HCT116 (cell line): ENCODE results near the gene SSH2. TPM values are rescaled to one million over a fixed set of nuclear protein-coding genes. Genes with fewer than 3 reads are reported as not detected.
A peak's percentile ranks its signal among the peaks of the same experiment; 100 is the strongest.

Experiments used
- ATAC-seq: fragments of 200-7000 bp; cut with Tn5 transposase; 2 replicates; pipeline ENCODE4 v1.9.1; 2020; ENCODE audit warnings: mild to moderate bottlenecking, moderate library complexity
- BruUV-seq: library from RNA; stranded (reverse); fragments of 400-500 nt; replicated peaks from 2 replicates; lab custom pipeline; 2021; lab: Mats Ljungman, UMichigan
- CTCF ChIA-PET: fragments of 300-600 bp; sonication (Branson Sonifier 250); formaldehyde crosslinking; loops from one replicate; lab custom pipeline; 2021; ENCODE audit warnings: antibody characterized with exemption; lab: Charles Lee
- POLR2A ChIA-PET: fragments of 300-600, 350-600 bp; sonication (Branson Sonifier 250); formaldehyde crosslinking; loops from one replicate; lab custom pipeline; 2021; ENCODE audit warnings: antibody characterized with exemption; lab: Charles Lee
- RAD21 ChIA-PET, 2 experiments: fragments of 300-600 bp; sonication (Branson Sonifier 250); formaldehyde crosslinking; loops; one replicate each; lab custom pipeline; 2023; ENCODE audit warnings: low total read pairs in 2 of 2; ENCODE audit not compliant: uncharacterized antibody in 2 of 2, unreplicated experiment in 2 of 2, low non-redundant PET in 1 of 2; lab: Charles Lee
- DNase-seq: peaks from one replicate; pipeline ENCODE4 v3.0.0-alpha.2; 2010; ENCODE audit warnings: low read depth, low spot score
- H2AFZ ChIP-seq: fragments of 200-600 bp; shearing (Covaris generic), sonication (generic); 2 replicates; pipeline ENCODE4 v1.6.1; 2017; ENCODE audit warnings: low read depth, mixed run types, mixed read lengths, antibody characterized with exemption, low read length; ENCODE audit not compliant: poor library complexity, severe bottlenecking
- H3K27ac ChIP-seq: 2 replicates; pipeline ENCODE4 v1.5.1; 2012; ENCODE audit warnings: low read depth, low read length
- H3K27me3 ChIP-seq: fragments of 200-600 bp; sonication (generic); 2 replicates; pipeline ENCODE4 v1.6.1; 2016; ENCODE audit warnings: mixed run types, low read length, mixed read lengths; ENCODE audit not compliant: insufficient read depth
- H3K36me3 ChIP-seq, 2 experiments: fragments of 200-500 bp in 1 of 2; fragments of 200-600 bp in 1 of 2; sonication (Bioruptor generic) in 1 of 2; sonication (generic) in 1 of 2; 2 replicates each; pipeline versions ENCODE4 v1.5.1 to v1.6.1; 2014 to 2016; ENCODE audit warnings: low read length in 2 of 2, inconsistent platforms in 1 of 2, mixed read lengths in 1 of 2, mixed run types in 1 of 2; ENCODE audit not compliant: insufficient read depth in 2 of 2, control insufficient read depth in 1 of 2
- H3K4me1 ChIP-seq, 2 experiments: fragments of 200-600 bp in 1 of 2; sonication (generic) in 1 of 2; 2 replicates each; pipeline versions ENCODE4 v1.5.1 to v1.6.1; 2012 to 2017; ENCODE audit warnings: low read length in 2 of 2, inconsistent platforms in 1 of 2, mild to moderate bottlenecking in 1 of 2, mixed read lengths in 1 of 2, mixed run types in 1 of 2, moderate library complexity in 1 of 2; ENCODE audit not compliant: insufficient read depth in 2 of 2, control insufficient read depth in 1 of 2
- H3K4me2 ChIP-seq: fragments of 200-600 bp; sonication (generic); 2 replicates; pipeline ENCODE4 v1.6.1; 2017; ENCODE audit warnings: mixed run types, low read length, mixed read lengths
- H3K4me3 ChIP-seq, 2 experiments: fragments of 200-600 bp in 1 of 2; sonication (generic) in 1 of 2; replicated peaks in 1 of 2; 2 replicates each; pipeline ENCODE4 v1.5.1; 2011 to 2016; ENCODE audit warnings: low read length in 2 of 2, control low read depth in 1 of 2, low read depth in 1 of 2, mild to moderate bottlenecking in 1 of 2, mixed read lengths in 1 of 2, mixed run types in 1 of 2
- H3K79me2 ChIP-seq: fragments of 200-600 bp; sonication (generic); 2 replicates; pipeline ENCODE4 v1.6.1; 2017; ENCODE audit warnings: mild to moderate bottlenecking, mixed run types, low read length, moderate library complexity, mixed read lengths; ENCODE audit not compliant: insufficient read depth
- H3K9ac ChIP-seq: fragments of 200-600 bp; sonication (generic); 2 replicates; pipeline ENCODE4 v1.6.1; 2016; ENCODE audit warnings: low read length, mixed read lengths
- H3K9me2 ChIP-seq: fragments of 200-600 bp; sonication (generic), shearing (Covaris generic); 2 replicates; pipeline ENCODE4 v1.6.1; 2017; ENCODE audit warnings: mixed run types, mild to moderate bottlenecking, moderate library complexity; ENCODE audit not compliant: insufficient read depth
- H3K9me3 ChIP-seq, 2 experiments: fragments of 200-500 bp in 1 of 2; fragments of 200-600 bp in 1 of 2; sonication (Bioruptor generic) in 1 of 2; sonication (generic) in 1 of 2; 2 replicates each; pipeline ENCODE4 v1.6.1; 2014 to 2017; ENCODE audit warnings: low read length in 2 of 2, mixed read lengths in 2 of 2, inconsistent platforms in 1 of 2, low read depth in 1 of 2, mild to moderate bottlenecking in 1 of 2, mixed run types in 1 of 2, moderate library complexity in 1 of 2; ENCODE audit not compliant: control insufficient read depth in 1 of 2, insufficient read depth in 1 of 2
- H4K20me1 ChIP-seq: fragments of 200-600 bp; sonication (generic), shearing (Covaris generic); 2 replicates; pipeline ENCODE4 v1.6.1; 2017; ENCODE audit warnings: mixed run types, mild to moderate bottlenecking, moderate library complexity; ENCODE audit not compliant: insufficient read depth
- EGR1 ChIP-seq: IDR thresholded peaks from 2 replicates; pipeline ENCODE4 v1.6.1; 2012; ENCODE audit warnings: low read depth
- EZH2phosphoT487 ChIP-seq: fragments of 200-600 bp; IDR thresholded peaks from 2 replicates; pipeline ENCODE4 v1.6.1; 2018; ENCODE audit warnings: antibody characterized with exemption, borderline replicate concordance
- POLR2A ChIP-seq: IDR thresholded peaks from 2 replicates; pipeline ENCODE4 v1.7.0; 2011; ENCODE audit warnings: borderline replicate concordance; ENCODE audit not compliant: insufficient read depth, insufficient read length; ENCODE audit errors: extremely low read depth
- RAD21 ChIP-seq: IDR thresholded peaks from 2 replicates; pipeline ENCODE4 v1.6.1; 2012; ENCODE audit warnings: low read depth, mild to moderate bottlenecking
- SIN3A ChIP-seq: IDR thresholded peaks from 2 replicates; pipeline ENCODE4 v1.6.1; 2012; ENCODE audit warnings: low read depth
- TCF7L2 ChIP-seq: IDR thresholded peaks from 2 replicates; pipeline ENCODE4 v1.7.0; 2011; ENCODE audit warnings: borderline replicate concordance, inconsistent platforms; ENCODE audit not compliant: insufficient read depth, insufficient read length; ENCODE audit errors: extremely low read depth
- ZBTB33 ChIP-seq: IDR thresholded peaks from 2 replicates; pipeline ENCODE4 v1.6.1; 2011; ENCODE audit warnings: mild to moderate bottlenecking, low read length, moderate library complexity; ENCODE audit not compliant: insufficient replicate concordance; ENCODE audit errors: extremely low read depth
- ZNF274 ChIP-seq: fragments of 200-500 bp; sonication (Bioruptor generic); IDR thresholded peaks from 2 replicates; pipeline ENCODE4 v1.6.1; 2014; ENCODE audit warnings: mild to moderate bottlenecking, low read depth, low read length, inconsistent platforms
- intact Hi-C: fragments of 100-400 bp; cut with micrococcal nuclease; formaldehyde crosslinking; loops from 2 replicates; pipeline ENCODE4 v1.10.0; 2022
- total RNA-seq: library from RNA; stranded (reverse); gene quantifications from one replicate; pipeline ENCODE4 v1.2.1, GENCODE V29; 2021; ENCODE audit not compliant: unreplicated experiment
- TF ChIP-seq, protein P1 (sequence below): IDR thresholded peaks from 2 replicates; pipeline ENCODE4 v1.6.1; 2012; ENCODE audit warnings: low read depth
- TF ChIP-seq, protein P2 (sequence below), 3 experiments: fragments of 200-600 bp in 1 of 3; sonication (generic) in 1 of 3; IDR thresholded peaks in 2 of 3; conservative IDR thresholded peaks in 1 of 3; 2 replicates each; pipeline ENCODE4 v1.5.1; 2012 to 2017; ENCODE audit warnings: low read depth in 2 of 3, low read length in 2 of 3, antibody characterized with exemption in 1 of 3, borderline replicate concordance in 1 of 3, control low read depth in 1 of 3, mild to moderate bottlenecking in 1 of 3, mixed read lengths in 1 of 3, mixed run types in 1 of 3, moderate library complexity in 1 of 3; ENCODE audit not compliant: insufficient read depth in 1 of 3

SSH2 gene
- total RNA-seq, 1 experiment from 2014 or later: 17.0 TPM

DNA sequence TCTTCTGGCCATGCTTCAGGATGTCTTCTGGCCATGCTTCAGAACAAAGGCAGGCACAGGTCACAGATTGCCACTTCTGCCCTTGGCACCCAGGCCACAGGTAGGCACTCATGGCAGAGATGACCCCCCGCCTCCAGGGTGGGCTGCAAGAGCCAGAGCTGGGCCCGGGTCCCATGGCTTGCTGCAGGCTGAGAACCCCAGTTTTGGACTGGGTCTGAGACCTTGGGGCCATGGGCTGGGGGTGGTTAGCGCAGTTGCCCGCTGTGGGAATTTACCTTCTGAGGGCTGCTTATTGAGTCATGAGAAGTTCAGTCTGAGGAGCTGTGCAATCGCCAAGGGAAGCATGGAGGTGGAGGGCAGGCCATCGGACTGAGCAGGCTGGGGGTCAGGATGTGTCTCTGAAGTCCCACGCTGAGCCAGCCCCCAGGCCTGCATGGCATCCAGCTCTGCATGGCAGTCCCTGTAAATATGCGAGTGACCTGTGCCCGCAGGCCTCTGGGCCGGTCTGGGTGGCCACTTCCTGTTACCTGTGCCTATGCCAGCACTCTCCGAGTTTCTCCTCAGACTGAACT, 335.4 kb downstream of the SSH2 start:
- ATAC-seq: no peak

More for the DNA sequence above, 335.4 kb downstream of the SSH2 start:
- ChIA-PET POLR2A (no interaction called here), RAD21 (interaction anchor here in 1 of 2 experiments (0.6 kb wide), 1 partner anchor 9 kb away, joined by 3 read pairs; no protein-coding TSS in a partner anchor), CTCF (interaction anchor here (1.4 kb wide), 1 partner anchor 23 kb away, joined by 7 read pairs; no protein-coding TSS in a partner anchor)
- Histone ChIP-seq H3K9me3 (no peaks in the 10 kb centered on the region), H3K4me1 (peaks cover 28 to 57% of the 10 kb centered on the region in 2 experiments), H3K79me2 (peaks cover 44% of the 10 kb centered on the region), H3K9ac (peak overlapping the region; percentile 72), H2AFZ (no peak overlapping the region), H3K9me2 (no peaks in the 10 kb centered on the region), H3K27me3 (no peaks in the 10 kb centered on the region), H3K4me2 (peak overlapping the region; percentile 82), H4K20me1 (no peaks in the 10 kb centered on the region), H3K4me3 (peak overlapping the region; percentile 68 to 74), H3K27ac (0 out of 2 replicates have a peak overlapping the region, but pooled peaks have one; percentile 94), H3K36me3 (no peaks in the 10 kb centered on the region)
- intact Hi-C loops: loop anchor here (10.0 kb wide), 1 partner anchor 450 kb away; no protein-coding TSS in a partner anchor
- DNase-seq: no peak
- BruUV-seq: no TSS peak
- TF ChIP-seq POLR2A: no peak
- no peak for TF ChIP-seq TCF7L2
- TF ChIP-seq ZBTB33: no peak
- no peak for TF ChIP-seq ZNF274
- TF ChIP-seq, protein P1, sequence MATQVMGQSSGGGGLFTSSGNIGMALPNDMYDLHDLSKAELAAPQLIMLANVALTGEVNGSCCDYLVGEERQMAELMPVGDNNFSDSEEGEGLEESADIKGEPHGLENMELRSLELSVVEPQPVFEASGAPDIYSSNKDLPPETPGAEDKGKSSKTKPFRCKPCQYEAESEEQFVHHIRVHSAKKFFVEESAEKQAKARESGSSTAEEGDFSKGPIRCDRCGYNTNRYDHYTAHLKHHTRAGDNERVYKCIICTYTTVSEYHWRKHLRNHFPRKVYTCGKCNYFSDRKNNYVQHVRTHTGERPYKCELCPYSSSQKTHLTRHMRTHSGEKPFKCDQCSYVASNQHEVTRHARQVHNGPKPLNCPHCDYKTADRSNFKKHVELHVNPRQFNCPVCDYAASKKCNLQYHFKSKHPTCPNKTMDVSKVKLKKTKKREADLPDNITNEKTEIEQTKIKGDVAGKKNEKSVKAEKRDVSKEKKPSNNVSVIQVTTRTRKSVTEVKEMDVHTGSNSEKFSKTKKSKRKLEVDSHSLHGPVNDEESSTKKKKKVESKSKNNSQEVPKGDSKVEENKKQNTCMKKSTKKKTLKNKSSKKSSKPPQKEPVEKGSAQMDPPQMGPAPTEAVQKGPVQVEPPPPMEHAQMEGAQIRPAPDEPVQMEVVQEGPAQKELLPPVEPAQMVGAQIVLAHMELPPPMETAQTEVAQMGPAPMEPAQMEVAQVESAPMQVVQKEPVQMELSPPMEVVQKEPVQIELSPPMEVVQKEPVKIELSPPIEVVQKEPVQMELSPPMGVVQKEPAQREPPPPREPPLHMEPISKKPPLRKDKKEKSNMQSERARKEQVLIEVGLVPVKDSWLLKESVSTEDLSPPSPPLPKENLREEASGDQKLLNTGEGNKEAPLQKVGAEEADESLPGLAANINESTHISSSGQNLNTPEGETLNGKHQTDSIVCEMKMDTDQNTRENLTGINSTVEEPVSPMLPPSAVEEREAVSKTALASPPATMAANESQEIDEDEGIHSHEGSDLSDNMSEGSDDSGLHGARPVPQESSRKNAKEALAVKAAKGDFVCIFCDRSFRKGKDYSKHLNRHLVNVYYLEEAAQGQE: no peak
- no peak for TF ChIP-seq EGR1
- TF ChIP-seq RAD21: no peak
- TF ChIP-seq EZH2phosphoT487: no peak
- TF ChIP-seq, protein P2, sequence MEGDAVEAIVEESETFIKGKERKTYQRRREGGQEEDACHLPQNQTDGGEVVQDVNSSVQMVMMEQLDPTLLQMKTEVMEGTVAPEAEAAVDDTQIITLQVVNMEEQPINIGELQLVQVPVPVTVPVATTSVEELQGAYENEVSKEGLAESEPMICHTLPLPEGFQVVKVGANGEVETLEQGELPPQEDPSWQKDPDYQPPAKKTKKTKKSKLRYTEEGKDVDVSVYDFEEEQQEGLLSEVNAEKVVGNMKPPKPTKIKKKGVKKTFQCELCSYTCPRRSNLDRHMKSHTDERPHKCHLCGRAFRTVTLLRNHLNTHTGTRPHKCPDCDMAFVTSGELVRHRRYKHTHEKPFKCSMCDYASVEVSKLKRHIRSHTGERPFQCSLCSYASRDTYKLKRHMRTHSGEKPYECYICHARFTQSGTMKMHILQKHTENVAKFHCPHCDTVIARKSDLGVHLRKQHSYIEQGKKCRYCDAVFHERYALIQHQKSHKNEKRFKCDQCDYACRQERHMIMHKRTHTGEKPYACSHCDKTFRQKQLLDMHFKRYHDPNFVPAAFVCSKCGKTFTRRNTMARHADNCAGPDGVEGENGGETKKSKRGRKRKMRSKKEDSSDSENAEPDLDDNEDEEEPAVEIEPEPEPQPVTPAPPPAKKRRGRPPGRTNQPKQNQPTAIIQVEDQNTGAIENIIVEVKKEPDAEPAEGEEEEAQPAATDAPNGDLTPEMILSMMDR (IDR thresholded peaks at IDR 0.05 in 2 of 3, conservative IDR thresholded peaks at IDR 0.05 in 1 of 3; ENCODE audit: borderline replicate concordance in 1 of 3, insufficient read depth in 1 of 3, low read depth in 2 of 3, low read length in 2 of 3): no peak
- no peak for TF ChIP-seq SIN3A
